GM18873 (cell line): ENCODE results near the gene MEX3A.
"Not testable (repeated sequence)": the region's sequence is repeated elsewhere in the genome, so short reads cannot be mapped to it uniquely, and the experiment has no call there.

Experiments
- ATAC-seq: cut with Tn5 transposase; IDR thresholded peaks from one replicate; pipeline ENCODE4 v1.9.1; 2021; ENCODE audit warnings: mild to moderate bottlenecking, moderate library complexity, moderate number of reproducible peaks; ENCODE audit not compliant: unreplicated experiment, low FRiP score

MEX3A gene

GRCh38 chr1:156060937-156061636 is 21.2 kb downstream of the MEX3A start, which contains the start of gene RAB25:
Gene RAB25 (plus strand): TSS chr1:156061160. CDS start chr1:156061401, 241 bp downstream.
- ATAC-seq, result no peak

GRCh38 chr1:156056326-156056849 is 25.9 kb downstream of the MEX3A start:
- no peak for ATAC-seq

- ATAC-seq, result no peak
Observed at GRCh38 chr1:156055281-156056048, 26.8 kb downstream of the MEX3A start.

- ATAC-seq, result peak; percentile 70
Observed at GRCh38 chr1:156054500-156055280, 27.6 kb downstream of the MEX3A start, which contains the start of gene LAMTOR2. Gene LAMTOR2 (plus strand): TSS chr1:156054782. CDS start chr1:156054890, 108 bp downstream.

GRCh38 chr1:156053768-156054499 is 28.3 kb downstream of the MEX3A start, which contains the start of gene UBQLN4:
Gene UBQLN4 (minus strand): TSS chr1:156053798. CDS start chr1:156053701, 97 bp downstream.
- no peak for ATAC-seq

- ATAC-seq, result no peak
Observed at GRCh38 chr1:156052862-156053767, 29.1 kb downstream of the MEX3A start.

GRCh38 chr1:156051011-156051725 is 31.1 kb downstream of the MEX3A start:
- no peak for ATAC-seq

- ATAC-seq, result no peak
Observed at GRCh38 chr1:156050376-156050775, 31.9 kb downstream of the MEX3A start.

GRCh38 chr1:156048663-156049258 is 33.5 kb downstream of the MEX3A start:
- ATAC-seq, result no peak

- ATAC-seq, result no peak
Observed at GRCh38 chr1:156045076-156045475, 37.2 kb downstream of the MEX3A start.

GRCh38 chr1:156042828-156043227 is 39.4 kb downstream of the MEX3A start:
- no peak for ATAC-seq

- not testable (repeated sequence) for ATAC-seq
Observed at GRCh38 chr1:156034991-156035390, 47.3 kb downstream of the MEX3A start.

GRCh38 chr1:156033011-156033410 is 49.3 kb downstream of the MEX3A start:
- ATAC-seq, result no peak

- ATAC-seq, result no peak
Observed at GRCh38 chr1:156026588-156026987, 55.7 kb downstream of the MEX3A start.

- ATAC-seq, result no peak
Observed at GRCh38 chr1:156025876-156026275, 56.4 kb downstream of the MEX3A start.

- ATAC-seq, result no peak
Observed at GRCh38 chr1:156024801-156025200, 57.5 kb downstream of the MEX3A start.
